ENCODE measurements around the gene SIX5.
"Not testable (repeated sequence)": the region's sequence is repeated elsewhere in the genome, so short reads cannot be mapped to it uniquely, and the experiment has no call there.

Gene SIX5

GRCh38 chr19:45804140-45804958 is 35.3 kb upstream of the SIX5 start:
- TF ChIP-seq CTCF (IDR thresholded peaks at IDR 0.05; ENCODE audit: low read length, missing control alignments) = no peak
- H3K4me3 ChIP-seq (replicated peaks; ENCODE audit: low read depth, low read length) = no peak overlapping the region
- DNase-seq (ENCODE audit: low read depth) = no peak

GRCh38 chr19:45801603-45802175 is 32.6 kb upstream of the SIX5 start:
- DNase-seq (ENCODE audit: low read depth) = no peak
- no peak overlapping the region for H3K4me3 ChIP-seq (replicated peaks; ENCODE audit: low read depth, low read length)
- no peak for TF ChIP-seq CTCF (IDR thresholded peaks at IDR 0.05; ENCODE audit: low read length, missing control alignments)

- peak; percentile 59 for DNase-seq (ENCODE audit: low read depth)
- no peak overlapping the region for H3K4me3 ChIP-seq (replicated peaks; ENCODE audit: low read depth, low read length)
- no peak for TF ChIP-seq CTCF (IDR thresholded peaks at IDR 0.05; ENCODE audit: low read length, missing control alignments)
Measured at GRCh38 chr19:45800070-45800553, 31.1 kb upstream of the SIX5 start.

GRCh38 chr19:45799541-45799940 is 30.5 kb upstream of the SIX5 start:
- not testable (repeated sequence) for H3K4me3 ChIP-seq (replicated peaks; ENCODE audit: low read depth, low read length); DNase-seq (ENCODE audit: low read depth)

GRCh38 chr19:45798995-45799517 is 30.0 kb upstream of the SIX5 start:
- H3K4me3 ChIP-seq (replicated peaks; ENCODE audit: low read depth, low read length) = no peak overlapping the region
- peak; percentile 72 for TF ChIP-seq CTCF (IDR thresholded peaks at IDR 0.05; ENCODE audit: low read length, missing control alignments)
- DNase-seq (ENCODE audit: low read depth) = peak; percentile 86

- H3K4me3 ChIP-seq (replicated peaks; ENCODE audit: low read depth, low read length) = no peak overlapping the region
- no peak for DNase-seq (ENCODE audit: low read depth)
- no peak for TF ChIP-seq CTCF (IDR thresholded peaks at IDR 0.05; ENCODE audit: low read length, missing control alignments)
Measured at GRCh38 chr19:45794627-45795026, 25.6 kb upstream of the SIX5 start.

GRCh38 chr19:45793876-45794275 is 24.8 kb upstream of the SIX5 start:
- no peak overlapping the region for H3K4me3 ChIP-seq (replicated peaks; ENCODE audit: low read depth, low read length)
- TF ChIP-seq CTCF (IDR thresholded peaks at IDR 0.05; ENCODE audit: low read length, missing control alignments) = no peak
- no peak for DNase-seq (ENCODE audit: low read depth)
